ENCODE data around the gene TOLLIP.

Gene TOLLIP

DNA sequence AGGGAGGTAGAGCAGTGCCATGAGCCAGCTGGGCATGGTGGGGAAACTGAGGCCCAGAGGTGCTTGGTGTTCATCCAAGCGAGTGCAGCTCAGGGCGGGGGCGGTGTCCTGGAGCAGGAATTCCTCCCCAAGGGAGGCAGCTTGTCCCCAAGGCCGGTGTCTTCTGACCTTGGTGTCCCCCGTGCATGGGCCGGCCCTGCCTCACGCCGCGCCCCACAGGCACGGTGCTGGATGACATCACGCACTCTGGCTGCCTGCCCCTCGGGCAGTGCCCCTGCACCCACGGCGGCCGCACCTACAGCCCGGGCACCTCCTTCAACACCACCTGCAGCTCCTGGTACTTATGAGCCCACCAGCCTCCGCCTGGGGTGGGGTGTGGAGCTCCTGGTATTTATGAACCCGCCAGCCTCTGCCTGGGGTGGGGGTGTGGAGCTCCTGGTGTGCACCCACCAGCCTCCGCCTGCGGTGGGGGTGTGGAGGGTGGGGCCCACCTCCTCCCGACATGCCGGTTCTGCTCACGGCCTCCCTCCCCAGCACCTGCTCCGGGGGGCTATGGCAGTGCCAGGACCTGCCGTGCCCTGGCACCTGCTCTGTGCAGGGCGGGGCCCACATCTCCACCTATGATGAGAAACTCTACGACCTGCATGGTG, 79.8 kb downstream of the TOLLIP start:
- no peak for DNase-seq

DNA sequence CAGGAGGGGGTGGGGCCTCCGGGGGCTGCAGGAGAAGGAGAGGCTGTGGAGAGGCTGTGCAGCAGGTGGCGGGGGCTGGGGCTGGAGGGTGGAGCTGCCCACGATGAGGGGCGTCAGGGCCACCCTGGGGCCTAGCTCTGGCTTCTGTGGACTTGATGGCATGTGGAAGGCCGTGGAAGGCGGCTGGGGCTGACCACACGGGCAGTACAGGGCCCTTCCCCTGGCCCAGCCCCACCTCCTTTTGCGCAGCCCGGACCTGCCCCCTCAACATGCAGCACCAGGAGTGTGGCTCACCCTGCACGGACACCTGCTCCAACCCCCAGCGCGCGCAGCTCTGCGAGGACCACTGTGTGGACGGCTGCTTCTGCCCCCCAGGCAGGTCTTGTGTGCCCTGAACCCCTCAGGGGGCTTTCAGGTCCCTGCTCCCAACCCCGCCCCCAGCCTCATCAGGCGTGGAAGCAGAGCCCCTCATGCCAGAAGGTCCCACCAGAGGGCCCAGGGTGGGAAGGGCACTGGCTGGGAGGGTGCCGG, 80.4 kb downstream of the TOLLIP start:
- DNase-seq = no peak

GRCh38 chr11:1228101-1228821, 81.2 kb downstream of the TOLLIP start:
- no peak for DNase-seq

- DNase-seq = no peak
Measured at GRCh38 chr11:1227551-1228100, 81.8 kb downstream of the TOLLIP start.

GRCh38 chr11:1226986-1227550, 82.4 kb downstream of the TOLLIP start:
- no peak for DNase-seq

GRCh38 chr11:1226226-1226985, 83.0 kb downstream of the TOLLIP start:
- DNase-seq = no peak

GRCh38 chr11:1225386-1226225, 83.8 kb downstream of the TOLLIP start:
- DNase-seq = no peak

DNA sequence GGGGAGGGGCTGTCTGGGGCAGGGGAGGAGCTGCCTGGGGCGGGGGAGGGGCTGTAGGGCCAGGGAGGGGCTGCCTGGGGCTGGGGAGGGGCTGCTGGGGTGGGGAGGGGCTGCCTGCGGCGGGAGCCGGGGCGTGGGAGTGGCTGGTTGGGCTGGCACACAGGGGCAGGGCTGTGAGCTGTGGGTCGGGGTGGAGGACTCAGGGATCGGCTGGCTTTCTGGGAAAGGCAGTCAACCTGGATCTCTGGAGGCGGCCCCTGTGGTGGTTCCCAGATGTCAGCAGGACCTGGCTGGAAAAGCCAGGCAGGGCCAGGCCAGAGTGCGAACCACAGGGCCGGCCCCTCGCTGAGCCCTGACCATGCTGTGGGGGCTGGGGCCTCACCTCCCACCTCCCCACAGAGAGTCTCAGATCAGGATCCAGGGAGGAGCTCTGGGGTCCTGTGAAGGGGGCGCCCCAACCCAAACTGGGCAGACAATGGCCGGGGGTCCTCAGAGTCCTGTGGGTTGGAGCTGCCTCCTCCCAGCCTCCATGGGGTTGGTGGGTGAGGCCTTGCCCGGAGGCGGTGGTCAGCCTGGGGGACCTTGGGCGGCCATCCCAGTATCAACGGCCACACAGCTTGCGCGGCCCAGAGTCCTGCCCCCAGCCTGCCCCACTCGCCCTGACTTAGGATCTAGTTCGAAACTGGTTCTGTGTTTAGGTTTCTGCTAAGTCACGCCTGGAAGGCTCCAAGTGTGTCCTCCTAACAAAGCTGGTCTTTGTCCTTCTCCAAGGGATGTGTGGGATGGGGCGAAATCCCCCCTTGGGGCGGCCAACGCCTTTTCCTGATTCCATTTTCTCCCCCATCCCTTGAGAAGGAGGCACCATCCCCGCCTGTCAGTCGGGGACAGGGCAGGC, 84.7 kb downstream of the TOLLIP start:
- DNase-seq = no peak
